ENCODE data around the gene TUSC2. TPM values are rescaled to one million over a fixed set of nuclear protein-coding genes. Genes with fewer than 3 reads are reported as not detected.

The TUSC2 gene
- total and polyA plus RNA-seq, 2 of the 13 experiments (the other 11 are each of a cell fraction or from before 2014, with no cell fraction given), result 36.7 to 39.1 TPM

GRCh38 chr3:50358911-50359759 is 31.1 kb upstream of the TUSC2 start, which contains the start of gene TMEM115 (continued):
- TF ChIP-seq MNT (IDR thresholded peaks at IDR 0.05) (no peak), RFX1 (IDR thresholded peaks at IDR 0.05) (no peak), CHD4 (IDR thresholded peaks at IDR 0.05; ENCODE audit: borderline replicate concordance, low read length) (no peak), ATF1 (CRISPR knock-in tag; IDR thresholded peaks at IDR 0.05) (peak; percentile 85), SETDB1 (CRISPR knock-in tag; IDR thresholded peaks at IDR 0.05; ENCODE audit: borderline replicate concordance) (no peak), ARNTL (CRISPR knock-in tag; IDR thresholded peaks at IDR 0.05) (peak; percentile 42; the same call in 1 of the 2 replicates), TERF1 (CRISPR knock-in tag; IDR thresholded peaks at IDR 0.05) (no peak), HIC2 (CRISPR knock-in tag; IDR thresholded peaks at IDR 0.05; ENCODE audit: low read depth) (peak; percentile 51; the same call in 1 of the 2 replicates), ELK4 (CRISPR knock-in tag; IDR thresholded peaks at IDR 0.05; ENCODE audit: borderline replicate concordance) (no peak; the same call in 1 of the 2 replicates), ZFP90 (CRISPR knock-in tag; IDR thresholded peaks at IDR 0.05; ENCODE audit: borderline replicate concordance) (peak; percentile 82; the same call in 1 of the 2 replicates), ZNF180 (CRISPR knock-in tag; IDR thresholded peaks at IDR 0.05; ENCODE audit: borderline replicate concordance, low read depth) (no peak), ZFY (CRISPR knock-in tag; IDR thresholded peaks at IDR 0.05) (peak; percentile 100), ZNF850 (CRISPR knock-in tag; conservative IDR thresholded peaks at IDR 0.05) (no peak), KDM5B (CRISPR knock-in tag; IDR thresholded peaks at IDR 0.05; ENCODE audit: borderline replicate concordance) (peak; percentile 62), TFDP2 (CRISPR knock-in tag; IDR thresholded peaks at IDR 0.05) (peak; percentile 42; the same call in 1 of the 2 replicates), KDM3A (CRISPR knock-in tag; IDR thresholded peaks at IDR 0.05; ENCODE audit: low read depth) (no peak), CREM (IDR thresholded peaks at IDR 0.05) (peak; percentile 100), CREM (CRISPR knock-in tag; IDR thresholded peaks at IDR 0.05) (no peak), NR2F1 (CRISPR knock-in tag; IDR thresholded peaks at IDR 0.05) (no peak)

All from HepG2 (cell line).